Gastroesophageal sphincter (tissue), 4 donors: ENCODE measurements around the gene CNNM1. TPM values are rescaled to one million over a fixed set of nuclear protein-coding genes. Genes with fewer than 3 reads are reported as not detected.

Source experiments
- ATAC-seq: fragments of 150-250 bp; one replicate; pipeline ENCODE4 v1.9.1; 2016; ENCODE audit warnings: mild to moderate bottlenecking, moderate library complexity
- H3K27ac ChIP-seq, 4 donors: fragments of 200-600 bp; sonication (generic) in 3 of 4; 1 replicate in 3 of 4; 2 replicates in 1 of 4; pipeline ENCODE4 v1.5.1; 2016 to 2019
- H3K27me3 ChIP-seq: fragments of 200-600 bp; sonication (generic); one replicate; pipeline ENCODE4 v1.5.1; 2019
- H3K36me3 ChIP-seq, 2 donors: fragments of 200-600 bp; sonication (generic); one replicate each; pipeline ENCODE4 v1.5.1; 2019; ENCODE audit warnings: control low read depth in 1 of 2
- H3K4me1 ChIP-seq, 3 donors: fragments of 200-600 bp; sonication (generic); 1 replicate in 2 of 3; 2 replicates in 1 of 3; pipeline ENCODE4 v1.5.1; 2016 to 2019; ENCODE audit warnings: control low read depth in 2 of 3
- H3K4me3 ChIP-seq, 2 donors: fragments of 200-600 bp; sonication (generic); one replicate each; pipeline ENCODE4 v1.5.1; 2019; ENCODE audit warnings: mild to moderate bottlenecking in 1 of 2, moderate library complexity in 1 of 2
- H3K9me3 ChIP-seq, 3 donors: fragments of 200-600 bp; sonication (generic); one replicate each; pipeline ENCODE4 v1.5.1; 2017 to 2019; ENCODE audit warnings: control low read depth in 2 of 3
- EP300 ChIP-seq: sonication (generic); formaldehyde crosslinking; IDR thresholded peaks from one replicate; pipeline ENCODE4 v1.6.1; 2017; ENCODE audit warnings: antibody characterized with exemption, mild to moderate bottlenecking
- POLR2A ChIP-seq, 2 donors: fragments of 450-650 bp; IDR thresholded peaks; one replicate each; pipeline ENCODE4 v1.6.1; 2017; ENCODE audit warnings: antibody characterized with exemption in 2 of 2, mild to moderate bottlenecking in 2 of 2, moderate library complexity in 1 of 2
- POLR2AphosphoS5 ChIP-seq: sonication (generic); formaldehyde crosslinking; IDR thresholded peaks from one replicate; pipeline ENCODE4 v1.6.1; 2017; ENCODE audit warnings: antibody characterized with exemption
- WGBS, 2 donors: methylation state at CpG; one replicate each; pipeline ENCODE4 v1.1.5; 2018; ENCODE audit warnings: low coverage in 1 of 2; 5-methylcytosine and 5-hydroxymethylcytosine counted together
- total RNA-seq, 4 donors: library from RNA; depleted of rRNA; stranded (reverse); fragments of >200 nt; gene quantifications; one replicate each; pipeline ENCODE4 v1.1.0, GENCODE V29; 2016
- TF ChIP-seq, protein P1 (sequence below), 4 experiments: fragments of 200-600 bp in 2 of 4; fragments of 450-650 bp in 2 of 4; sonication (generic) in 1 of 4; IDR thresholded peaks; one replicate each; pipeline ENCODE4 v1.5.1; 2017 to 2019; ENCODE audit warnings: antibody characterized with exemption in 4 of 4, mild to moderate bottlenecking in 2 of 4, moderate library complexity in 2 of 4

The CNNM1 gene
- total RNA-seq, 4 donors from 2014 or later = 1.9 to 3.1 (median 3.0) TPM

DNA sequence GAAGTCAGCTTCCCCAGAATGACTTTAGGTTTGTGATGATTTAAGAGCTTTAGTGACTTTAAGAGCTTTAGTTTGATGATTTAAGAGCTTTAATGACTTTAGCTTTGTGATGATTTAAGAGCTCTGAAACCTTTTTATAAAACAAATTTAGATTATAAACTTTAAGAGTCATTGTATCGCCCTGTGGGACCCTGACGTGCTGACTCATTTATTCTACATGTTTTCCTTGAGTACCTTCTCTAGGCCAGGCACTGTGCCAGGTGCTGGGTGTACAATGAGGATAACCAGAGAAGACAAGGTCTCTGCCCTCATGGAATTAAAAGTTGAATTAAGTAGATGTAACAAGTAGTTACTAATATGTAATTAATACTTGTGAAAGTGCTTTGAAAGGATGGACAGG, 45.4 kb downstream of the CNNM1 start:
- TF ChIP-seq, protein P1, sequence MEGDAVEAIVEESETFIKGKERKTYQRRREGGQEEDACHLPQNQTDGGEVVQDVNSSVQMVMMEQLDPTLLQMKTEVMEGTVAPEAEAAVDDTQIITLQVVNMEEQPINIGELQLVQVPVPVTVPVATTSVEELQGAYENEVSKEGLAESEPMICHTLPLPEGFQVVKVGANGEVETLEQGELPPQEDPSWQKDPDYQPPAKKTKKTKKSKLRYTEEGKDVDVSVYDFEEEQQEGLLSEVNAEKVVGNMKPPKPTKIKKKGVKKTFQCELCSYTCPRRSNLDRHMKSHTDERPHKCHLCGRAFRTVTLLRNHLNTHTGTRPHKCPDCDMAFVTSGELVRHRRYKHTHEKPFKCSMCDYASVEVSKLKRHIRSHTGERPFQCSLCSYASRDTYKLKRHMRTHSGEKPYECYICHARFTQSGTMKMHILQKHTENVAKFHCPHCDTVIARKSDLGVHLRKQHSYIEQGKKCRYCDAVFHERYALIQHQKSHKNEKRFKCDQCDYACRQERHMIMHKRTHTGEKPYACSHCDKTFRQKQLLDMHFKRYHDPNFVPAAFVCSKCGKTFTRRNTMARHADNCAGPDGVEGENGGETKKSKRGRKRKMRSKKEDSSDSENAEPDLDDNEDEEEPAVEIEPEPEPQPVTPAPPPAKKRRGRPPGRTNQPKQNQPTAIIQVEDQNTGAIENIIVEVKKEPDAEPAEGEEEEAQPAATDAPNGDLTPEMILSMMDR (IDR thresholded peaks at IDR 0.05) = no peak
- TF ChIP-seq EP300 (no peak), POLR2A (IDR thresholded peaks at IDR 0.05) (no peak), POLR2AphosphoS5 (no peak)
- no peak overlapping the region for H3K27ac ChIP-seq
- no peak overlapping the region for H3K4me3 ChIP-seq
- H3K9me3 ChIP-seq = no peaks in the 10 kb centered on the region
- no peaks in the 10 kb centered on the region for H3K27me3 ChIP-seq
- no peak for ATAC-seq
- 29 to 51% methylated on average over 2 of the region's 2 CpGs for WGBS, 2 donors
- H3K4me1 ChIP-seq = peaks cover 0 to 5% (median 0%) of the 10 kb centered on the region in 3 donors
- H3K36me3 ChIP-seq = no peaks in the 10 kb centered on the region

DNA sequence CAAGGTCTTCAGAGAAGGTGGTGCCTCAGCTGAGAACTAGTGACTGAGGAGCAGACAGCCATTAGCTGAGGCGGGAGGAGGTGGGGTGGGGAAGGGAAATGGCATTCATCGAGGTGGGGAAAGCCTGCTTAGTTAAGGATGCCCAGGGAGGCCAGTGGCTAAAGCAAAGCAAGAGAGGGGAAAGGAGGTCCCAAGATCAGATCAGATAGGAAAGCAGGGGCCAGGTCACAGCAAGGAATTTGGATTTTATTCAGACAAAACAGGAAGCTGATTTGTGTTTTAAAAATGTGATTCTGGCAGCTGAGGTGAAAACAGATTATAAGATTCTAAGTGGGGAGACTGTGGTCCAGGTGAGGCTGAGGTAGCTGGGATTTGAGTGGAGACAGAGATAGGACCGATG, 45.8 kb downstream of the CNNM1 start:
- Histone ChIP-seq H3K27me3 (no peaks in the 10 kb centered on the region), H3K4me1 (peaks cover 0 to 5% (median 0%) of the 10 kb centered on the region in 3 donors), H3K9me3 (no peaks in the 10 kb centered on the region), H3K36me3 (no peaks in the 10 kb centered on the region), H3K27ac (no peak overlapping the region), H3K4me3 (no peak overlapping the region)
- TF ChIP-seq POLR2AphosphoS5 (no peak), POLR2A (IDR thresholded peaks at IDR 0.05) (no peak), EP300 (no peak)
- TF ChIP-seq, protein P1 (IDR thresholded peaks at IDR 0.05) = no peak
- WGBS, 2 donors = 69 to 71% methylated on average over 3 of the region's 3 CpGs
- no peak for ATAC-seq

DNA sequence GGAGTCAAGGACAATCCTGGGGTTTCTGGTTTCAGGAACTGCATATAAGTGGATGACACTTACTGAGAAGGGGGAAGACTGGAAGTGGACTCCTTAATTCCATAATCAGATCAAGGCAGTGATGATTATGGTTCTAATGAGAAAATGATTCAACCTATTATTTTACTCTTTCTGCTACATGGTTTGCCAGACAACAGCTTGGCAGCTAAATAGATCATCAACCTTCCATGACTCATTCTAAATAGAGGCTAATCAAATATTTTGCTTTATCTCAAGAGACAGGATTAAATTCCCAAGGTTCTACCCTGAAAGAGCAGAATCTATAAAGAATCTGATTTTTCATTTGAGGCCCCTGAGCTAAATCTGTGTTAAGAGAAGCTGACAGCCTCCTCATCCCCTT, 46.3 kb downstream of the CNNM1 start:
- ATAC-seq = no peak
- H3K27ac ChIP-seq = no peak overlapping the region
- H3K36me3 ChIP-seq = no peaks in the 10 kb centered on the region
- H3K9me3 ChIP-seq = no peaks in the 10 kb centered on the region
- H3K27me3 ChIP-seq = no peaks in the 10 kb centered on the region
- peaks cover 0 to 5% (median 0%) of the 10 kb centered on the region in 3 donors for H3K4me1 ChIP-seq
- no peak for TF ChIP-seq EP300
- no peak for TF ChIP-seq POLR2A (IDR thresholded peaks at IDR 0.05)
- TF ChIP-seq, protein P1 (IDR thresholded peaks at IDR 0.05) = no peak
- TF ChIP-seq POLR2AphosphoS5 = no peak
- H3K4me3 ChIP-seq = no peak overlapping the region

DNA sequence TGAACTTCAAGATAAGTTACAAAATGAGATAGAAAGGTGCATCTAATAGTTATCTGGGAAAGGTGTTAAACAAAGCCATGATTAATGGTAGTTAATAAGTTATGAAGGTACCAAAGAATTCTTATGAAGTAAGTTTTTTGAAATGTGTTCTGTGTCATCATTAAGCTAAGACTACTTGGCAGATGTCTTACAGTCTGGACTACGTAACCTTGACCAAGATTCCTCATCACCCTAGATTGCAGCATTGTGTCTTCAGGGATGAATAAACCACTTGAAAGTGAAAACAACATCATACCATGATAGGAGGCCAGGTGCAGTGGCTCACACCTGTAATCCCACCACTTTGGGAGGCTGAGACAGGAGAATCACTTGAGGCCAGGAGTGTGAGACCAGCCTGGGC, 53.0 kb downstream of the CNNM1 start:
- Histone ChIP-seq H3K27me3 (no peaks in the 10 kb centered on the region), H3K4me1 (no peaks in the 10 kb centered on the region), H3K36me3 (no peaks in the 10 kb centered on the region), H3K4me3 (no peak overlapping the region), H3K9me3 (no peaks in the 10 kb centered on the region), H3K27ac (no peak overlapping the region)
- ATAC-seq = no peak
- 83 to 85% methylated on average over 1 of the region's 1 CpG for WGBS, 2 donors
- TF ChIP-seq POLR2A (IDR thresholded peaks at IDR 0.05) = no peak
- no peak for TF ChIP-seq EP300
- TF ChIP-seq POLR2AphosphoS5 = no peak
- TF ChIP-seq, protein P1 (IDR thresholded peaks at IDR 0.05) = no peak

DNA sequence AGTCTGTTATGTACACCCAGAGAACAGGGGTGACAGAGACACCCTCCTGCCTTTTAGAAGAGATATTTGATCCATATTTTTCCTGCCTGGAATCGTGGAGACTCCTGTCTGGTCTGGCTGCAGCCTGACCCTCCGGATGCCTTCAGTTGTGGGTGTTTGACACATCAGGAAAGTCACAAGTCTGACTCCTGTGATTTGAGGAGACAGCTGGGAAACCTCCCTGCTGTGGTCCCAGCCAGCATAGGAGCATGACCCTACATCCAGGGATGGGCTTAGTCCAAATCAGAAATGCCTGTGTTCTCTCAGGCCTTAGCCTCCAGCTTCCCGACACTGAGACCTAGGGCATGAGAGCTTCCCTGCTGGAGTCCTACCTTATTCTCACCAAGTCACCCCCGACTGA, 57.9 kb downstream of the CNNM1 start:
- TF ChIP-seq EP300 = no peak
- H3K36me3 ChIP-seq = no peaks in the 10 kb centered on the region
- ATAC-seq = no peak

More for the DNA sequence above, 57.9 kb downstream of the CNNM1 start:
- Histone ChIP-seq H3K4me1 (peaks cover 0 to 15% (median 0%) of the 10 kb centered on the region in 3 donors), H3K27ac (no peak overlapping the region), H3K9me3 (no peaks in the 10 kb centered on the region), H3K27me3 (no peaks in the 10 kb centered on the region), H3K4me3 (no peak overlapping the region)
- 40% methylated on average over 1 of the region's 4 CpGs; no CpG with 5 or more reads in 1 of the 2 donors for WGBS, 2 donors
